ENCODE results near the gene BRAF. TPM values are rescaled to one million over a fixed set of nuclear protein-coding genes. Genes with fewer than 3 reads are reported as not detected.
"Not testable (repeated sequence)": the region's sequence is repeated elsewhere in the genome, so short reads cannot be mapped to it uniquely, and the experiment has no call there.

BRAF gene
- total RNA-seq, 4 donors from 2014 or later = 32.2 to 94.9 (median 41.0) TPM

- Histone ChIP-seq H3K4me3 (no peak overlapping the region), H3K27me3 (no peaks in the 10 kb centered on the region), H3K4me1 (peaks cover 23% of the 10 kb centered on the region), H3K27ac (no peak overlapping the region), H3K9me3 (no peaks in the 10 kb centered on the region), H3K36me3 (no peaks in the 10 kb centered on the region)
- WGBS = 60% methylated on average over 4 of the region's 4 CpGs
- no peak for TF ChIP-seq CTCF (IDR thresholded peaks at IDR 0.05)
- DNase-seq (ENCODE audit: low spot score in 2 of 2) = peak in 1 of 2 donors; percentile 21
Observed at GRCh38 chr7:140670343-140670935, 254.3 kb downstream of the BRAF start.

DNA sequence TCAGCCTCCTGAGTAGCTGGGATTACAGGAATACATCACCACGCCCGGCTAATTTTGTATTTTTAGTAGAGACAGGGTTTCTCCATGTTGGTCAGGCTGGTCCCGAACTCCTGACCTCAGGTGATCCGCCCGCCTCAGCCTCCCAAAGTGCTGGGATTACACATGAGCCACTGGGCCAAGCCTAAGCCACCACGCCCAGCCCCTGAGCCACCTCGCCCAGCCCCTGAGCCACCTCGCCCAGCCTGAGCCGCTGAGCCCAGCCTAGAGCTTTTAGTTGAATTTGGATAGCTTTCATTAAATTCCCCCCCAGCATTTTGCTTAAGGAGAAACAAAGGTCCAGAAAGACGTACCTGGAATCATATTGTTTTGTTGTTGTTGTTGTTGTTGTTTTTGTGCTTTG is 254.9 kb downstream of the BRAF start:
- WGBS = 65% methylated on average over 10 of the region's 10 CpGs
- H3K4me1 ChIP-seq = peaks cover 18% of the 10 kb centered on the region
- peak in 1 of 2 donors; percentile 24 for DNase-seq (ENCODE audit: low spot score in 2 of 2)
- H3K27me3 ChIP-seq, H3K4me3 ChIP-seq, H3K9me3 ChIP-seq, H3K36me3 ChIP-seq, H3K27ac ChIP-seq: not testable (repeated sequence)

GRCh38 chr7:140669352-140669751 is 255.4 kb downstream of the BRAF start:
- 91% methylated on average over 3 of the region's 3 CpGs for WGBS
- TF ChIP-seq CTCF (IDR thresholded peaks at IDR 0.05) (no peak), POLR2A (IDR thresholded peaks at IDR 0.05) (no peak), EP300 (IDR thresholded peaks at IDR 0.05) (no peak), POLR2AphosphoS5 (IDR thresholded peaks at IDR 0.05) (no peak)

More at GRCh38 chr7:140669352-140669751, 255.4 kb downstream of the BRAF start:
- no peak for DNase-seq (ENCODE audit: low spot score in 2 of 2)
- Histone ChIP-seq H3K9me3 (no peaks in the 10 kb centered on the region), H3K27ac (no peak overlapping the region), H3K36me3 (no peaks in the 10 kb centered on the region), H3K27me3 (no peaks in the 10 kb centered on the region), H3K4me1 (peaks cover 13% of the 10 kb centered on the region), H3K4me3 (no peak overlapping the region)

Other genes starting within 250 kb of the BRAF start
- 100 to 1,000 TPM; 104 to 435 (median 229) TPM for gene NDUFB2, start 228.2 kb downstream of the BRAF start, total RNA-seq
- 10 to 100 TPM; 11.2 to 32.0 (median 12.7) TPM for gene MRPS33, start 90.0 kb upstream of the BRAF start, total RNA-seq
- 1 to 10 TPM in 1 of 4 donors, under 1 TPM in 3; 0.34 to 1.6 (median 0.72) TPM for gene TMEM178B, start 149.1 kb upstream of the BRAF start, total RNA-seq

Data from suprapubic skin (tissue), 4 donors.